ENCODE measurements around the gene ZNF785. TPM values are rescaled to one million over a fixed set of nuclear protein-coding genes. Genes with fewer than 3 reads are reported as not detected.
A peak's percentile ranks its signal among the peaks of the same experiment; 100 is the strongest.
"Not testable (repeated sequence)": the region's sequence is repeated elsewhere in the genome, so short reads cannot be mapped to it uniquely, and the experiment has no call there.

The ZNF785 gene
- total RNA-seq, 1 donor from 2014 or later: 10.1 TPM

DNA sequence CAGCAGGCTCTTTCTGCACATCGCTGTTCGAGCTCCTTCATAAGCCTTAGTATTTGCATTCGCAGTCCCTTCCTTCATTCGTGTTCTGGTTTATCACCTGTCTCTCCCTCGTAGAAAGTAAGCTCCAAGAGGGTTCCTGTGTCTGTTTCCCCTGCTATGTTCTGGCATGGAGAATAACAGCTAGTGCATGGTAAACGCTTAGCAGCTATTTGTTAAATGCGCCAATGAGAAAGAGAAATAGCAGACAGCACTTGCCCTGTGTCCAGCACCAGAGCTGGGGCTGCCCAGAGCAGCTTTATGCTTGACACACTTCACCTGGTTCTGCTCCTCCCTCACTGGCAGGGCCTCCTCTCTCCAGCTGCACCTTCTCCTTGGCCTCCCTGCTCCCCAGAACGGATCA is 19.5 kb downstream of the ZNF785 start:
- no peak for DNase-seq (ENCODE audit: low spot score)

DNA sequence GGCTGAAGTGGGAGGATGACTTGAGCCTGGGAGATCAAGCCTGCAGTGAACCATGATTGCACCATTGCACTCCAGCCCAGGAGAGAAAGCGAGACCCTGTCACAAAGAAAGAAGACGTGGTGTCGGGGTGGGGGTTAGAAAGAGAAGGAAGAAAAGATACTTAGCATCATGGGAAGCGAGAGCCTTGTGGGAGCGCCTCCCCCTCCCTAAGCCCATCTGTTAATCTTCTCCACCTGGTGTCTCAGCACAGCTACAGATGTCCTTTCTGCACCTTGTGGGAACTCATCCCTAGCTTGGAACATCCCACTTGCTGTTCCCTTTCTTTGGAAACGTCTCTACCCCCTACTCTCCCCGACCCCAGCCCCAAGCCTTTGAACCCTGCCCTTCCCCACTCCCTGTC is 20.0 kb downstream of the ZNF785 start:
- no peak for DNase-seq (ENCODE audit: low spot score)

GRCh38 chr16:30562021-30562420 is 23.5 kb downstream of the ZNF785 start:
- DNase-seq (ENCODE audit: low spot score): no peak

GRCh38 chr16:30561089-30561816 is 24.2 kb downstream of the ZNF785 start:
- DNase-seq (ENCODE audit: low spot score): no peak

GRCh38 chr16:30559690-30560089 is 25.8 kb downstream of the ZNF785 start:
- no peak for DNase-seq (ENCODE audit: low spot score)

- no peak for DNase-seq (ENCODE audit: low spot score)
These were observed 26.6 kb downstream of the ZNF785 start for GRCh38 chr16:30558789-30559377.

DNA sequence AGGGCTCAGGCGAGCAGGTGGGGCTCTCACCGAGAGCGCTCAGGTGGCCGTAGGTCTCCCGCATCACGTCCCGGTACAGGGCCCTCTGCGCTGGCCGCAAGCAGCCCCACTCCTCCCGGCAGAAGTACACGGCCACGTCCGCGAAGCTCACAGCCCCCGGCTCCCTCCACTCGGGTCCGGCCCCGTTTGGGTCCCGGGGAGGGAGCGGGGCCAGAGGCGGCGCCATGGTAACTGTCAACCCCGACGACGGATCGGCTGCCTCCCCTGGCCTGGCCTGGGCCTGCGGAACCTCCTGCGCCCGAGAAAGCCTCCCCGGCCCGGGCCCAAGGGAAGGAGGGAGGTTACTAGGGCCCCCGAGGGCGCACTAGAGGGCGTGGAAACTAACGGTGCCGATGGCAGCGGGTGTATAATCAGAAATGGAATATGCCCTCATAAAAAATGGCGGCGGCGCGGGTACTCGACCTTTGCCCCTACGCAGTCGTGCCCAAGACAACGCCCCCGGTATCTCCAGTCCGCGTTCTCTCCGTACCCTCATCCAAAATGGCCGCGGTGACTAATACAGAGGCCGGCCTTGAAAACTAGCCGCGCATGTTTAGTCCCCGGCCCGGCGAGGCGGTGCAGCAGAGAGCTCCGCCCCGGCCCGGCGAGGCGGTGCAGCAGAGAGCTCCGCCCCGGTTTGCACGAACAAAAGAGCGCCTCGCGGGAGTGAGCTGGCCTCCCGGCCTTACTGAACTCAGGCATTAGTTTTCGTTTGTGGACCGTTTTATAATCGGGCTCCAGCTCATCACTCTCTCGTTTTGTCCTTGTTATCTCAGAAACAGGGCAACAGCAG is 27.3 kb downstream of the ZNF785 start, which contains the start of gene ZNF764:
Gene ZNF764 (minus strand): TSS at position 418 of the 832 bp plus-strand sequence. CDS start 192 bp downstream, at position 226.
- DNase-seq (ENCODE audit: low spot score): peak; percentile 98

DNA sequence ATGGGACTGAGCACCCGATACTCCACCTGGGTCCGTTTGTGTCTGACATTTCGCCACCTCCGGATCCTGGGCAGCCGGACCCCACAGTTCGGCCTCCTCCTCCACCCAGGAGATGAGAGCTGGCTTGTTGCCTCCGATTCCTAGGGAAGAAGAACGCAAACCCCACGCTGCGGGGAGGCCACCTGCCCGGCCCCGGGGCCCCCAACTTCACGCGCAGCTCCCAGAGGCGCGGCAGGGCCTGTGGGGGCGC is 27.9 kb downstream of the ZNF785 start:
- DNase-seq (ENCODE audit: low spot score): no peak

- no peak for DNase-seq (ENCODE audit: low spot score)
These were observed 29.4 kb downstream of the ZNF785 start for GRCh38 chr16:30556125-30556473.

DNA sequence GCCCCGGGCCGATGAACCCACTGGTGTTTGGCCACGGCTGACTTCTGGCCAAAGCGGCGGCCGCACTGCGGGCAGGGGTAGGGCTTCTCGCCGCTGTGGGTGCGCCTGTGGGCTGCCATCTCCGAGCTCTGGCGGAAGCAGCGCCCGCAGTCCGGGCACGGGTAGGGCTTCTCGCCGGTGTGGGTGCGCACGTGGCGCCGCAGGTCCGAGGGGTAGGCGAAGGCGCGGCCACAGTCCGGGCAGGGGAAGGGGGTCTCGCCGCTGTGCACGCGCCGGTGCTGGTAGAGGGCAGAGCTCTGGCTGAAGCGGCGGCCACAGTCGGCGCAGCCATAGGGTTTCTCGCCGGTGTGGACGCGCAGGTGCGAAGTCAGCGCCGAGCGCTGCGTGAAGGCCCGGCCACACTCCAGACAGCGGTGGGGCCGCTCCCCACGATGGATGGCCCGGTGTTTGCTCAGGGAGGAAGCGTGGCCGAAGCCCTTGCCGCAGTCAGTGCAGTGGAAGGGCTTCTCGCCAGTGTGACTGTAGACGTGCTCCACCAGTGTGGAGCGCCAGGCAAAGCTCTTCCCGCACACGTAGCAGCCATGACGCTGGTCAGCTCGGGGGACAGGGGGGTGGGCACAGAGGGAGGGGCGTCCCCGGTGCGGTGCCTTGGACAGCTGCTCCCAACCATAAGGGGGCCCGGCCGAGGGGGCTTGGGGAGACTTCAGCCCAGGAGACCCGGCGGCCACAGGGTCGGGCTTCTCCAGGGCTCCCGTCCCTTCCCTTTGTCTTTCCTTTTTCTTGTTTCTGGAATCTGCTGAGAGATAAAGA is 30.0 kb downstream of the ZNF785 start:
- DNase-seq (ENCODE audit: low spot score): no peak

DNA sequence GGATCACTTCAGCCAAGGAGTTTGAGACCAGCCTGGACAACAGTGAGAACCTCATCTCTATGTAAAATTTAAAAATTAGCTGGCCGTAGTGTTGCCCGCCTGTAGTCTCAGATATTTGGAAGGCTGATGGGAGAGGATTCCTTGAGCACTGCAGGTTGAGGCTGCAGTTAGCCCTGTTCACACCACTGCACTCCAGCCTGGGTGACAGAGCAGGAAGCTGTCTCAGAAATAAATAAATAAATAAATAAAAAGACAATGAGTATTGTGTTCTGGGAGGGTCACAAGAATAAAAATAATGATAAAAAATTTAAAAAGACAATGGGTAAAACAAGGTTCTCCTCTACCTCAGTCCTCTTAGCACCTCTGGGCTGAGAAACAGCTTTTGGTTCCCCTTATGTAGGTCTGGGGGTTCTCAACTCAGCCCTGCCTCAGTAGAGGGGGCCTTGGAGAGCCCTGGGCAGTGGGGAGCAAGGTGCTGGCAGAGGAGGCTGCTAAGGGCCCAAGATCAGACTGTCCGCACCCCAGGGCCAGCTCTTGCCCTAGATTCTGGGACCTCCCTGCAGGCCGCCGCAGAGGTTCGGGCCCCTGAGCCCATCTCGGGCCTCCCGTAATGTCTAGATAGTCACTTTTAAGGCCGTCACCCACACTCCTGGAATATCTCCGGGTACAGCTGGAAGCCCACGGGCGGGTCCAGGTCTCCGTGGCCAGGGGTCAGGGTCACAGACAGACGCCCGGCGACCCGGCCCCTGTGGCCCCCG is 30.8 kb downstream of the ZNF785 start:
- no peak for DNase-seq (ENCODE audit: low spot score)

- DNase-seq (ENCODE audit: low spot score): no peak
These were observed 32.1 kb downstream of the ZNF785 start for GRCh38 chr16:30553393-30553899.

DNA sequence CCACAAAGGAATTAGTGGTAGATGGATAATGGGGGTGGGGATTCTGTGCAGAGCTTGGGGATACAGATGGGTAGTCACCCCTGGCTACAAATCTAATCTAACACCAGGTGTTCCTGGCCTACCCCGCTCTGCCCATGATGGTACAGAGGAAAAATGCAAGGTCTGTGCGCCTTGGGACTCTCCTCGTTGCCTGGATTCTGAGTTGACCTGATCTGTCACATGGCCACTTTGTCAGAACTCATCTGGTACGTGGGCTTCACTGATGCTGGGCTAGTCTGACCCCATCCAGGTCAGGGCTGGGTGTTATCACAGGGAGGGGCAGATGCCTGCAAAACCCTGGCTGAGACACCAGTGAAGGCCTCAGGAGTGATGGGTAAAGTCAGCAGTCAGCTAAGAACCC is 32.5 kb downstream of the ZNF785 start:
- no peak for DNase-seq (ENCODE audit: low spot score)

DNA sequence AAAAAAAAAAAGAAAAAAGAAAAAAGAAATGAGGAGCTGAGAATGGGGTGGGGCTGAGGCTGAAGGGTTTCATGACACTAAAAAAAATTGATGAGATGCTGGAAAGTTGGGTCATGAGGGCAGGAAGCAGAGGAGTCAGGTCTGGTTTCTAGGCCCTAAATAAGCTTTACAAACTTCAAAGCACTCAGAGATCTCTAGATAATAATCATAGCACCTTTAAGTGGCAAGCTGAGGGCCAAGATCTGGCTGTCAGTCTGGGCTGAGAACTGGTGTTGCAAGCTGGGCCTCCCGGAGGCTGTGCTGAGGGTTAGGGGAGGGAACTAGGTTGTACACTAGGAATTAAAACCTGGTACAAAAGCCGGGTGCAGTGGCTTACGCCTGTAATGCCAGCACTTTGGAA is 33.7 kb downstream of the ZNF785 start:
- no peak for DNase-seq (ENCODE audit: low spot score)

GRCh38 chr16:30548416-30549253 is 36.9 kb downstream of the ZNF785 start:
- no peak for DNase-seq (ENCODE audit: low spot score)

GRCh38 chr16:30546115-30546514 is 39.4 kb downstream of the ZNF785 start:
- DNase-seq (ENCODE audit: low spot score): no peak

- no peak for DNase-seq (ENCODE audit: low spot score)
These were observed 42.4 kb downstream of the ZNF785 start for GRCh38 chr16:30543067-30543466.

DNA sequence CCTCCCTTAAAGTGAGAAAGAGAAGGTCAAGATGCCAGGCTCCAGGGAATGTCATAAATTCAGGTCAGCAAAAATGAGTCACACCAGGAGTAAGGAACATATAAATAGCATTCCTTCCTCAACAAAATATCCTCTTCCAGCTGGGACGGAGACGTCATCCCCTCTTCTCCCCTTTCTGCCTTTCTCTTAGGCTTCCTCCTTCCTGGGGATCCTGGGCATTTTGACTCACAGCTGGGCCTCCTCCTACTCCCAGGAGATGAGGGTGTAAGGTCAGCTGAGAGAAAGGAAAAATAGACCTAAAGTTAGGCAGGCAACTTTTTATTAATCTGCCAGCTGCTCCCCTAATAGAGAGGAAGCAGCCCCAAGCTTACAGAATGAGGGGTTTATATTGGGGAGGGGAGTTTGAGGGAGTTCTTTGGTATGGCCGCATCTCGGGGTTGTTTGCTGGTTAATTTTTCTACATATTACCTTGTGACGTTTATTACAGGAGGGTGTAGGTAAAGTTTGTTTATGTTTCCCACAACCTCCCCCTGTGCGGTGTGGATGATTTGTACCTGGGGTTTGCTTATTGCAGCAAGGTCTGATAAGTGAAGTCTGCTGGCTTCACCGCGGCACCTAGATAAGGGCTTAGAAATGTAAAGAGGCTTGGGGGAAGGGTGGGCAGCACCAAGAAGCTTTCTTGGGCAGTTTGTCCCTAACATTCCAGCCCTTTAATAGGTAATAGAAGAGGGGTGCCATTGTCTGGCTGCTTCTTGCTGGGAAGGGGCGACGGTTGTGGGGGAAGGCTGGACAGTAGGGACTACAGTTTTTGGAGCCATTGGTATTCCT is 43.8 kb downstream of the ZNF785 start:
- no peak for DNase-seq (ENCODE audit: low spot score)

DNA sequence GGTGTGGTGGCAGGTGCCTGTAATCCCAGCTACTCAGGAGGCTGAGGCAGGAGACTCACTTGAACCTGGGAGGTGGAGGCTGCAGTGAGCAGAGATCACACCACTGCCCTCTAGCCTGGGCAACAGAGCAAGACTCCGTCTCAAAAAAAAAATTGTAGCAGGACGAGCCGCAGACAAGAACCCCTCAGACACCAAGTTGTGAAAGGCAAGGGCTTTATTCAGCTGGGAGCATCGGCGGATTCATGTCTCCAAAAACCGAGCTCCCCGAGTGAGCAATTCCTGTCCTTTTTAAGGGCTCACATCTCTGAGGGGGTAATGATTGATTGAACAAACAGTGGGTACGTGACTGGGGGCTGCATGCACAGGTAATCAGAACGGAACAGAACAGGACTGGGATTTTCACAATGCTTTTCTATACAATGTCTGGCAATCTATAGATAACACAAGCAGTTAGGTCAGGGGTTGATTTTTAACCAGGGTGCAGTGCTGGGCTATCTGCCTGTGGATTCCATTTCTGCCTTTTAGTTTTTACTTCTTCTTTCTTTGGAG is 44.5 kb downstream of the ZNF785 start:
- not testable (repeated sequence) for DNase-seq (ENCODE audit: low spot score)
